ENCODE data around the gene SFN. TPM values are rescaled to one million over a fixed set of nuclear protein-coding genes. Genes with fewer than 3 reads are reported as not detected.
A peak's percentile ranks its signal among the peaks of the same experiment; 100 is the strongest.

Gene SFN
- total and polyA plus RNA-seq, 2 of the 13 experiments (the other 11 are each of a cell fraction or from before 2014, with no cell fraction given): 4.3 to 5.6 TPM

GRCh38 chr1:26877326-26877725 is 14.4 kb downstream of the SFN start:
- DNase-seq (ENCODE audit: low spot score) (no peak), FAIRE-seq (no peak), ATAC-seq (no peak)
- Histone ChIP-seq H3K27ac (ENCODE audit: extremely low read length, insufficient read depth, low read length) (no peak overlapping the region), H3K4me1 (ENCODE audit: insufficient read depth, low read length) (peaks cover 24% of the 10 kb centered on the region), H3K4me2 (ENCODE audit: low read depth, low read length) (no peak overlapping the region), H3K9me3 (ENCODE audit: low read length) (no peaks in the 10 kb centered on the region), H2AFZ (ENCODE audit: low read length) (no peak overlapping the region), H3K36me3 (replicated peaks in 1 of 2; ENCODE audit: control insufficient read depth in 1 of 2, insufficient read depth in 2 of 2, low read length in 2 of 2) (peaks cover 11 to 25% of the 10 kb centered on the region in 2 experiments), H3K79me2 (ENCODE audit: insufficient read depth, low read length) (no peaks in the 10 kb centered on the region), H3K4me3 (replicated peaks in 1 of 3; ENCODE audit: insufficient read depth in 1 of 3, low read depth in 2 of 3, low read length in 3 of 3) (no peak overlapping the region), H3K9ac (ENCODE audit: insufficient read depth, low read depth, low read length) (no peak overlapping the region), H3K27me3 (ENCODE audit: control insufficient read depth in 1 of 2, insufficient read depth in 2 of 2, low read length in 2 of 2) (no peaks in the 10 kb centered on the region), H4K20me1 (ENCODE audit: insufficient read depth, low read length) (no peaks in the 10 kb centered on the region)
- TF ChIP-seq ZNF547 (CRISPR knock-in tag; IDR thresholded peaks at IDR 0.05): 0 out of 2 replicates have a peak, but pooled peaks have one; percentile 31
- TF ChIP-seq, protein P1, sequence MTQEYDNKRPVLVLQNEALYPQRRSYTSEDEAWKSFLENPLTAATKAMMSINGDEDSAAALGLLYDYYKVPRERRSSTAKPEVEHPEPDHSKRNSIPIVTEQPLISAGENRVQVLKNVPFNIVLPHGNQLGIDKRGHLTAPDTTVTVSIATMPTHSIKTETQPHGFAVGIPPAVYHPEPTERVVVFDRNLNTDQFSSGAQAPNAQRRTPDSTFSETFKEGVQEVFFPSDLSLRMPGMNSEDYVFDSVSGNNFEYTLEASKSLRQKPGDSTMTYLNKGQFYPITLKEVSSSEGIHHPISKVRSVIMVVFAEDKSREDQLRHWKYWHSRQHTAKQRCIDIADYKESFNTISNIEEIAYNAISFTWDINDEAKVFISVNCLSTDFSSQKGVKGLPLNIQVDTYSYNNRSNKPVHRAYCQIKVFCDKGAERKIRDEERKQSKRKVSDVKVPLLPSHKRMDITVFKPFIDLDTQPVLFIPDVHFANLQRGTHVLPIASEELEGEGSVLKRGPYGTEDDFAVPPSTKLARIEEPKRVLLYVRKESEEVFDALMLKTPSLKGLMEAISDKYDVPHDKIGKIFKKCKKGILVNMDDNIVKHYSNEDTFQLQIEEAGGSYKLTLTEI (CRISPR knock-in tag; conservative IDR thresholded peaks at IDR 0.05): no peak
- no peak for TF ChIP-seq NFKBIZ (CRISPR knock-in tag; IDR thresholded peaks at IDR 0.05)
- 0 out of 2 replicates have a peak, but pooled peaks have one; percentile 18 for TF ChIP-seq HNF4A (CRISPR knock-in tag; IDR thresholded peaks at IDR 0.05)
- no peak for TF ChIP-seq HBP1 (CRISPR knock-in tag; IDR thresholded peaks at IDR 0.05; ENCODE audit: low read depth)
- no peak for TF ChIP-seq NFKB2 (CRISPR knock-in tag; IDR thresholded peaks at IDR 0.05; ENCODE audit: borderline replicate concordance)
- intact Hi-C loops (cut with micrococcal nuclease; ENCODE audit: unreplicated experiment): loop anchor here (5.0 to 10.0 kb wide), 2 partner anchors 65 to 273 kb away; no protein-coding TSS in a partner anchor
- in situ Hi-C loops (cut with HindIII; ENCODE audit: extremely low pct_ligation_motif_present, low pct_unique_long_range_greater_than_20kb): no loop called here
- POLR2A ChIA-PET: no interaction called here
- WGBS (ENCODE audit: low lambda C conversion rate): 73% methylated on average over 2 of the region's 2 CpGs
- CTCF ChIA-PET (ENCODE audit: low intra/inter-chr PET ratio, low total read pairs): interaction anchor here (1.5 to 2.5 kb wide), 2 partner anchors 24 to 67 kb away, joined by 14 to 26 read pairs; no protein-coding TSS in a partner anchor
- no TSS peak for BruUV-seq (replicated peaks)

All from HepG2 (cell line).